Stimulated activated CD8-positive, alpha-beta memory T cell treated with anti-CD3 and anti-CD28 coated beads, Interleukin-2, amount 100 ng/mL, for 1 hour (primary cell): ENCODE data around the gene TBR1.

Source experiments
- DNase-seq, 2 donors: peaks; one replicate each; pipeline ENCODE4 v3.0.0-alpha.2; 2020; ENCODE audit warnings: low read depth in 2 of 2

The TBR1 gene

DNA sequence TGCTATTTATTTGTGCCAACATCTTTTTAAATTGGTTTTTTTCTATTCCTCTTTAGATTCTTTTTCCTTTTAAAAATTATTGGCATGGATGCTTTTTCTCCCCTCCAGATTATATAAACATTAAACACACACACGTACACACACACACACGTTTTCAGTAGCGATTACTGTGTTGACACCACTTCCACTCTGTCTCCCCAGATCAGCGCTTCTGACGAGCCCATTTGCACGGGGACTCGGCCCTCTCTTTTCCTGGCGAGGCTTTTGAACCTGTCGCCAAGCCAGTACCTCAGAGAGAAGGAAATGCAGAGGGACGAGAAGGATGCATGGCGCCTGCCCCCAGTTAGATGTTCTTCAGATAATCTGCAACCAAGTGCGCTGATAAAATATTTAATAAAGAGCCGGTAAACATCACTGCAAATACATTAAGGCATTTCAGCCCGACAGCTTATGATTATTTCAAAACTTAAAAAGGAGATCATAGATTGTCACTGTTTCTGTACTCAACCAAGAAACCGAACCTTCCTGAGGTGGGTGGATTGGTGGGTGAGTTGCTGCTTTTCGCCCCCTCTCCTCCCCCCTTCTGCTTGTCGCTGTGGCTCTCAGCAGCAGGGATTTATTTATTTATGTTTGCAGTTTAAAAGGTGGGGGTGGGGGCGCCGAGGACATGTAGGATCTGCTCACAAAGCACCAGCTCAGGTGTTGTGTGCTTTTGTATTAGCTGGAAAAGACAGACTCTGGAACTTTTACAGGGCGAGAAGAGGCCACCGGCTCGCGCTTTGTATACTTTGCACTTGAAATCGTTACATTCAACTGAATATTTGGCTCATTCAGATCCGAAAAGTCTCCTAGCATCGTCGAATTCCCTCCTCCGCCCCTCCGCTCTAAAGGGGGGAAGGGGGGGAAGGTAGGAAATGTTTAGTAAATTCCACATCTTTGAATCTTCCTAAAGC lies 787 bp upstream of the TBR1 start:
- DNase-seq, result no peak

- DNase-seq, result no peak
These were observed 776 bp downstream of the TBR1 start for GRCh38 chr2:161416708-161417437.

DNA sequence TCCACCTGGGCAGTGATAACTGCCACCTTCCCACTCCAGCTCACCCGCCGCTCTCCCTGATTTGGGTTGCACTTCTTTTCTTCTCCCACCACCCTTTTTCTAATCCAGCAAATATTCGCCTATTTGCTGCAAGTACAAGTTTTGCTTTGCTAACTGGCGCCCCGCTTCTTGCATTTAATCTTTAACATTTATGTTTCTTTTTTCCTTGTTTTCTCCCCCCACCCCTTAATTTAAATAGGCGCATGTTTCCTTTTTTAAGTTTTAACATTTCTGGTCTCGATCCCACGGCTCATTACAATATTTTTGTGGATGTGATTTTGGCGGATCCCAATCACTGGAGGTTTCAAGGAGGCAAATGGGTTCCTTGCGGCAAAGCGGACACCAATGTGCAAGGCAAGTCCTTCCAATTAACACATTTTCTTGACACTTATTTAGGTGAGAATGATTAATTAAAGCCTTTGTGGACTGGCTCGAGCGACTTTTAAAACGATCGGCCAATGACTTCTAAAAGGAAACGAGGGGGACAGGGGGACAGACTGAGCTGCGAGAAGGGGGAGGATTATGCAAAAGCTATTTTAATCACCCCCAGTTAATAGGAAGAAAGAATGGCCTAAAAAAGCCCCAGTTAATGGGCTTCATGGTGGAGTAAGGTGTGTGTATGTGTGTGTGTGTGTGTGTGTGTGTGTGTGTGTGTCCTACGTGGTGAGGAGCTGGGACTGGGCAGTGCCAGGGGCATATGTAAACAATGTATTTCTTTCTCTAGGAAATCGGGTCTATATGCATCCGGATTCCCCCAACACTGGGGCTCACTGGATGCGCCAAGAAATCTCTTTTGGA lies 1.6 kb downstream of the TBR1 start:
- DNase-seq, result no peak

DNA sequence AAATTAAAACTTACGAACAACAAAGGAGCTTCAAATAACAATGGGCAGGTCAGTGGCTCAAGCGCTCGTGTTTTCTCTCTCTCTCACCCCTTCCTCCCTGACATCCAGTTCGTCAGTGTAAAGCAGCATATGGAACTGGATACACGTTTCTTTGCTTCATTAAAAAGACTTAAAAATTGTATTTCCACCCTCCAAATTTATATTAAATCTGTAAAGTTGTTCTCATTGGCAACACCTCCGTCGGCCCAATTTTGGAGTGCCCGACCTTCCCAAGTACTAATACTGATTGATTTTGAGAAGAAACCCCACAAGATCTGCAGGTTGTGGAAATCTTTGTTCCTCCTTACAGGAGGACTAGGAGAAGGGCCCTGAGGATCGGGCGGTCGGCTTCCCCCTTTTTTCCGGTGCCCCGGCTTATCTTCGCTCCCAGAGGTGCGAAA lies 2.2 kb downstream of the TBR1 start:
- DNase-seq, result no peak

- DNase-seq, result no peak
These were observed 2.9 kb downstream of the TBR1 start for GRCh38 chr2:161418715-161419637.

DNA sequence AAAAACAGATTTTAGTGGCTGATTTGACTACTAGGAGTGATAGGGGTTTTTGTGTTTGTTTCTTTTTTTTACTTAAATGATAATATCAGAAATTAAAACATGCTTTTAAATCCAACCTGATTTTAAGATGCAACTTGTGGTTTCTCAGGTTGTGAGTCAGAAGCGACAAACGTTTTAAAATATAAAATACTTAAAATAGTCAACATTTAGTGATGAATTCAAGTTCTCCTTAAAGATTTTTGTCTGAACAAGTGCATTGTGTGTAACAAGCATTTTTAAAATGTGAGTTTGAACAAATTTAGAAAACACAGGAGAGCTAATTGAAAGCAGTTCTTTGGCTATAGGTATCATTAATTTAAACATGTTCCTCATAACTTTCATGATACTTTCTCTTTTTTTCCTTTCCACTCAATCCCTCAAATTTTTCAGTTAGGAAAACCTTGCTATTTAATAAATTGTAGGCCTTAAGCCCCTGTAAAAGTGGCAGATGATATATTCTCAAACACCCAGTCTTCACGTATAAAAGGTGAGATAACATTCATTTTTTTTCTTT lies 3.6 kb downstream of the TBR1 start:
- DNase-seq, result no peak

DNA sequence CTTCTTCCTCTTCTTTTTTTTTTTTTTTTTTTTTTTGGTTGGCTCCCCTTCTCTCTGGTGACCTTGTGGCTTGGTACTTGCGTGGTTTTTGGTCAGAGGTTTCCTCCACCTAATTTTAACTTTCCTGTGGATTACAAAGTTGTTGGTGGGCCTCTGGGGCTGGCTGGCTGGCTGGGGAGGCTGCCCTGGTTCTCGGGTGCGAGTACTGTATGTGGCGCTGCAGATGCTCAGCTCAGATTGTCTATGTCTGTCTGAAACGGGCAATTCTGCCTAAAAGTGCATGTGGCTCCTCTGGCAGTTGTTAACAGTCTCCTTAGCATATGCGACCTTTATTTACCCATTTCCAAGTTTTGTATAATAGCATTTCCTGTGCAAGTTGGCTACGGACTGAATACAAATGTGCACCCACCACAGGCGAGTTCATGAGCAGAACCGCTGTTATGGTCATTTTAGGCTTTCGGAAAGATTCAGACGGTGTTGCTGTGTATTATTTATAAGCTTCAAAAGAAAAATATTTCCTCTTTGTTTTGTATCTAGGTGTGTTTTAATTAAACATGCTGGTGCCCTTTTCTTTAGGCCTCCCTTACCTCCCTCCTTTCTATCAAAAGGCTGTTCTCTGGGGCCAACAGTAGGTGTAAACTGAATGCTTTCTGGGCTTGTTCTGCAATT lies 4.4 kb downstream of the TBR1 start:
- DNase-seq, result no peak

GRCh38 chr2:161421686-161422085 lies 5.6 kb downstream of the TBR1 start:
- DNase-seq, result no peak

GRCh38 chr2:161422816-161423403 lies 6.8 kb downstream of the TBR1 start:
- DNase-seq, result no peak

DNA sequence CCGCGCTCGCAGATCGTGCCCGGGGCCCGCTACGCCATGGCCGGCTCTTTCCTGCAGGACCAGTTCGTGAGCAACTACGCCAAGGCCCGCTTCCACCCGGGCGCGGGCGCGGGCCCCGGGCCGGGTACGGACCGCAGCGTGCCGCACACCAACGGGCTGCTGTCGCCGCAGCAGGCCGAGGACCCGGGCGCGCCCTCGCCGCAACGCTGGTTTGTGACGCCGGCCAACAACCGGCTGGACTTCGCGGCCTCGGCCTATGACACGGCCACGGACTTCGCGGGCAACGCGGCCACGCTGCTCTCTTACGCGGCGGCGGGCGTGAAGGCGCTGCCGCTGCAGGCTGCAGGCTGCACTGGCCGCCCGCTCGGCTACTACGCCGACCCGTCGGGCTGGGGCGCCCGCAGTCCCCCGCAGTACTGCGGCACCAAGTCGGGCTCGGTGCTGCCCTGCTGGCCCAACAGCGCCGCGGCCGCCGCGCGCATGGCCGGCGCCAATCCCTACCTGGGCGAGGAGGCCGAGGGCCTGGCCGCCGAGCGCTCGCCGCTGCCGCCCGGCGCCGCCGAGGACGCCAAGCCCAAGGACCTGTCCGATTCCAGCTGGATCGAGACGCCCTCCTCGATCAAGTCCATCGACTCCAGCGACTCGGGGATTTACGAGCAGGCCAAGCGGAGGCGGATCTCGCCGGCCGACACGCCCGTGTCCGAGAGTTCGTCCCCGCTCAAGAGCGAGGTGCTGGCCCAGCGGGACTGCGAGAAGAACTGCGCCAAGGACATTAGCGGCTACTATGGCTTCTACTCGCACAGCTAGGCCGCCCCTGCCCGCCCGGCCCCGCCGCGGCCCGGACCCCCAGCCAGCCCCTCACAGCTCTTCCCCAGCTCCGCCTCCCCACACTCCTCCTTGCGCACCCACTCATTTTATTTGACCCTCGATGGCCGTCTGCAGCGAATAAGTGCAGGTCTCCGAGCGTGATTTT lies 7.6 kb downstream of the TBR1 start:
- DNase-seq, result no peak

DNA sequence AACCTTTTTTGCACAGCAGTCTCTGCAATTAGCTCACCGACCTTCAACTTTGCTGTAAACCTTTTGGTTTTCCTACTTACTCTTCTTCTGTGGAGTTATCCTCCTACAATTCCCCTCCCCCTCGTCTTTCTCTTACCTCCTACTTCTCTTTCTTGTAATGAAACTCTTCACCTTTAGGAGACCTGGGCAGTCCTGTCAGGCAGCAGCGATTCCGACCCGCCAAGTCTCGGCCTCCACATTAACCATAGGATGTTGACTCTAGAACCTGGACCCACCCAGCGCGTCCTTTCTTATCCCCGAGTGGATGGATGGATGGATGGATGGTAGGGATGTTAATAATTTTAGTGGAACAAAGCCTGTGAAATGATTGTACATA lies 8.3 kb downstream of the TBR1 start:
- DNase-seq, result no peak

DNA sequence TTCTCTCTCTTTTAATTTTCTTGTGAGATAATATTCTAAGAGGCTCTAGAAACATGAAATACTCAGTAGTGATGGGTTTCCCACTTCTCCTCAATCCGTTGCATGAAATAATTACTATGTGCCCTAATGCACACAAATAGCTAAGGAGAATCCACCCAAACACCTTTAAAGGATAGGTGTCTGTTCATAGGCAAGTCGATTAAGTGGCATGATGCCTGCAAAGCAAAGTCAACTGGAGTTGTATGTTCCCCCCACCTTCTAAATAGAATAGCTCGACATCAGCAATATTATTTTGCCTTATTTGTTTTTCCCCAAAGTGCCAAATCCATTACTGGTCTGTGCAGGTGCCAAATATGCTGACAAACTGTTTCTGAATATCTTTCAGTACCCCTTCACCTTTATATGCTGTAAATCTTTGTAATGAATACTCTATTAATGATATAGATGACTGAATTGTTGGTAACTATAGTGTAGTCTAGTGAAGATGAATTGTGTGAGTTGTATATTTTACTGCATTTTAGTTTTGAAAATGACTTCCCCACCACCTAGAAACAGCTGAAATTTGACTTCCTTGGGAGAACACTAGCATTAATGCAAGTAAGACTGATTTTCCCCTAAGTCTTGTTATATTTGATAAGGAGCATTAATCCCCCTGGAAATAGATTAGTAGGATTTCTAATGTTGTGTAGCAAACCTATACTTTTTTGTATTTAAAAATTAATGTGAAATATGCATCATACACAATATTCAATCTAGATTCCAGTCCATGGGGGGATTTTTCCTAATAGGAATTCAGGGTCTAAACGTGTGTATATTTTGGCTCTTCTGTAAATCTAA lies 9.0 kb downstream of the TBR1 start:
- no peak for DNase-seq

GRCh38 chr2:161425728-161426454 lies 9.8 kb downstream of the TBR1 start:
- no peak for DNase-seq

DNA sequence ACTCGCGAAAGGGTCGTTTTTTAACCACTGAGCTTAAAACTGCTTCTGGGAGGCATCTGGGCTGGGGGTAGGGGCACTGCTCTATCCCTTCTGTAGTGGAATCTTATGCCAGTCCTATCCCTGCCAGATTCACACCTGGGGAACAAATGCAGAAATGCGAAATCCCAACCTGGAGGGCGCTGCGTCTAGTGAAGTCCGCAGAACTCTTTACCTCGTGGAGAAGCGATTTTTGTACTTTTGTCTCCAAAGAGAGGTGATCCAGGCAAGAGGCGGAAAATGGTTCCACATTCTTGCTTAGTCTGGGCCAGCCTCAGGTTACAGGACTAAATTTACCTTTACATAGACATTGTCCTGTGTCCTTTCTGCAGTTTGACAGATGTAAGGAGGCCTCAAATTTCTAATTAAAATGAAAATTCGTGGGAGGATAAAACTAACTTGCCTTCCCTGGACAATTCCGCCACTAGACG lies 10.4 kb downstream of the TBR1 start:
- no peak for DNase-seq

DNA sequence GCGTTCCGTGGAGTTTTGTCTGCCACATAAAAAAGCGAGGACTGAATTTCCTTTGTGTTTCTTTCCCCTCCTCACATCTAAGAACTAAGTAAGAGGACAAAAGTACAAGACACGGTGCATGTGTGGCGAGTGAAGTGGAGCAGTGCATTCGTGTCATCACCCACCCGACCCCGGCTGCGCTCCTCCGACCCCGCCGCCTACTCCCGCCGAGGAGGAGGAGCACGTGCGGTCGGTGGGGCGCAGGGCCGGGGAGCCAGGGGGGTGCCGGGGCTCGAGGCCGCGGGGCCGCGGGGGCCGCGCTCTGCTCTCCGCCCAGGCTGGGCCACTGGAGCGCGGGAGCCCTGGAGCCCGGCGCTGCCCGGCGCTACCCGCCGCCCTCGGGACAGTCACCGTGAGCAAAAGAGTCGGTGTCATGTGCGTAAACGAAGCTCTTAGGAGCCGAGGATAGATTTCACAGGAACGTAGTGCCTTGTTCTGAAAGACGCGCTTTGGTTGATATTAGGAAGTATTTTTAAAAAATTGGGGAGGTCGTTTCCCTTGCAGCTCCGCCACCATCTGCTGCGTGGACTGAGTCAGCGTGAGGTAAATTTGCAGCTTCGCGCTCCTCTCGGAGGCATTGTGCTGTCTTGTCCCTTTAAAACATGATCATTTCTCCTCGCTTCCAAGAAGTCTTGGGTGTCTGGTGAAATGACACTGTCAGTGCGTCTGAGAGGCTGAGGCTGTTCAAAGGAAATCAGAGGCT lies 11.0 kb downstream of the TBR1 start:
- no peak for DNase-seq
